ENCODE results near the gene SPATS2L. TPM values are rescaled to one million over a fixed set of nuclear protein-coding genes. Genes with fewer than 3 reads are reported as not detected.

SPATS2L gene
- polyA plus RNA-seq, 2 of the 4 experiments (the other 2 are of a cell fraction): 85.2 to 202 TPM

- DNase-seq (ENCODE audit: low read depth in 1 of 2, low spot score in 1 of 2): no peak
- POLR2A ChIA-PET: interaction anchor here (0.6 kb wide), 1 partner anchor 20 kb away, joined by 4 read pairs; no protein-coding TSS in a partner anchor
Measured at GRCh38 chr2:200354833-200355751, 48.6 kb downstream of the SPATS2L start.

GRCh38 chr2:200356321-200356720 is 49.8 kb downstream of the SPATS2L start:
- Histone ChIP-seq H3K27ac (no peak overlapping the region), H3K4me2 (peak overlapping the region; percentile 25; the same call in 2 of the 3 replicates), H3K4me1 (peaks cover 22% of the 10 kb centered on the region), H3K9me3 (no peaks in the 10 kb centered on the region), H3K4me3 (no peak overlapping the region)
- ChIA-PET POLR2A (no interaction called here), CTCF (no interaction called here)
- no peak for FAIRE-seq
- 85% methylated on average over 1 of the region's 1 CpG for WGBS (ENCODE audit: missing lambda C conversion rate)
- TF ChIP-seq RNF2 (IDR thresholded peaks at IDR 0.05; ENCODE audit: borderline replicate concordance, low read depth) (no peak), CTCF (IDR thresholded peaks at IDR 0.05) (no peak)
- no peak for DNase-seq (ENCODE audit: low read depth in 1 of 2, low spot score in 1 of 2)
- no peak for ATAC-seq

More at GRCh38 chr2:200354833-200355751, 48.6 kb downstream of the SPATS2L start:
- FAIRE-seq (no peak), ATAC-seq (no peak)
- TF ChIP-seq ZFP36 (IDR thresholded peaks at IDR 0.05; ENCODE audit: borderline replicate concordance, partially characterized antibody) (no peak), FOSB (CRISPR knock-in tag; IDR thresholded peaks at IDR 0.05) (no peak), CTCF (IDR thresholded peaks at IDR 0.05) (no peak), RCOR1 (IDR thresholded peaks at IDR 0.05; ENCODE audit: low read depth, low read length) (no peak), ESRRA (IDR thresholded peaks at IDR 0.05; ENCODE audit: borderline replicate concordance, low read length) (no peak), NPAS2 (CRISPR knock-in tag; IDR thresholded peaks at IDR 0.05; ENCODE audit: borderline replicate concordance) (no peak), BCL3 (IDR thresholded peaks at IDR 0.05) (no peak), HOXA7 (CRISPR knock-in tag; IDR thresholded peaks at IDR 0.05) (no peak)
- Histone ChIP-seq H3K27ac (no peak overlapping the region), H3K4me1 (peaks cover 22% of the 10 kb centered on the region), H3K9me3 (no peaks in the 10 kb centered on the region), H3K4me2 (no peak overlapping the region), H3K4me3 (no peak overlapping the region)
- WGBS (ENCODE audit: missing lambda C conversion rate): 91% methylated on average over 11 of the region's 11 CpGs
- CTCF ChIA-PET: interaction anchor here (0.6 to 1.3 kb wide), 2 partner anchors 99 to 381 kb away, joined by 3 read pairs; no protein-coding TSS in a partner anchor

- TF ChIP-seq RARB (CRISPR knock-in tag; IDR thresholded peaks at IDR 0.05) (no peak), CBX2 (IDR thresholded peaks at IDR 0.05; ENCODE audit: borderline replicate concordance, low read depth) (no peak), RFX5 (IDR thresholded peaks at IDR 0.05) (no peak), USF2 (IDR thresholded peaks at IDR 0.05) (no peak), NPAS2 (CRISPR knock-in tag; IDR thresholded peaks at IDR 0.05; ENCODE audit: borderline replicate concordance) (no peak), RNF2 (IDR thresholded peaks at IDR 0.05; ENCODE audit: borderline replicate concordance, low read depth) (no peak), BCL3 (IDR thresholded peaks at IDR 0.05) (no peak), FOXS1 (CRISPR knock-in tag; IDR thresholded peaks at IDR 0.05) (no peak)
- CTCF ChIA-PET: no interaction called here
- DNase-seq (ENCODE audit: low read depth in 1 of 2, low spot score in 1 of 2) (no peak), FAIRE-seq (no peak), ATAC-seq (peak in 1 of 2 experiments; percentile 38; a peak in 3 of 6 replicates)
- Histone ChIP-seq H3K9me3 (no peaks in the 10 kb centered on the region), H3K27ac (peak overlapping the region in 1 of 2 experiments; percentile 29; a peak in 1 of 6 replicates), H3K4me1 (peaks cover 22% of the 10 kb centered on the region), H3K4me3 (no peak overlapping the region), H3K4me2 (peak overlapping the region; percentile 25; the same call in 2 of the 3 replicates)
- WGBS (ENCODE audit: missing lambda C conversion rate): 37% methylated on average over 1 of the region's 1 CpG
- POLR2A ChIA-PET: no interaction called here
Measured at GRCh38 chr2:200356857-200357384, 50.4 kb downstream of the SPATS2L start.

Measured in A549 (cell line).